ENCODE data around the gene TRAPPC10. TPM values are rescaled to one million over a fixed set of nuclear protein-coding genes. Genes with fewer than 3 reads are reported as not detected.

The TRAPPC10 gene, protein sequence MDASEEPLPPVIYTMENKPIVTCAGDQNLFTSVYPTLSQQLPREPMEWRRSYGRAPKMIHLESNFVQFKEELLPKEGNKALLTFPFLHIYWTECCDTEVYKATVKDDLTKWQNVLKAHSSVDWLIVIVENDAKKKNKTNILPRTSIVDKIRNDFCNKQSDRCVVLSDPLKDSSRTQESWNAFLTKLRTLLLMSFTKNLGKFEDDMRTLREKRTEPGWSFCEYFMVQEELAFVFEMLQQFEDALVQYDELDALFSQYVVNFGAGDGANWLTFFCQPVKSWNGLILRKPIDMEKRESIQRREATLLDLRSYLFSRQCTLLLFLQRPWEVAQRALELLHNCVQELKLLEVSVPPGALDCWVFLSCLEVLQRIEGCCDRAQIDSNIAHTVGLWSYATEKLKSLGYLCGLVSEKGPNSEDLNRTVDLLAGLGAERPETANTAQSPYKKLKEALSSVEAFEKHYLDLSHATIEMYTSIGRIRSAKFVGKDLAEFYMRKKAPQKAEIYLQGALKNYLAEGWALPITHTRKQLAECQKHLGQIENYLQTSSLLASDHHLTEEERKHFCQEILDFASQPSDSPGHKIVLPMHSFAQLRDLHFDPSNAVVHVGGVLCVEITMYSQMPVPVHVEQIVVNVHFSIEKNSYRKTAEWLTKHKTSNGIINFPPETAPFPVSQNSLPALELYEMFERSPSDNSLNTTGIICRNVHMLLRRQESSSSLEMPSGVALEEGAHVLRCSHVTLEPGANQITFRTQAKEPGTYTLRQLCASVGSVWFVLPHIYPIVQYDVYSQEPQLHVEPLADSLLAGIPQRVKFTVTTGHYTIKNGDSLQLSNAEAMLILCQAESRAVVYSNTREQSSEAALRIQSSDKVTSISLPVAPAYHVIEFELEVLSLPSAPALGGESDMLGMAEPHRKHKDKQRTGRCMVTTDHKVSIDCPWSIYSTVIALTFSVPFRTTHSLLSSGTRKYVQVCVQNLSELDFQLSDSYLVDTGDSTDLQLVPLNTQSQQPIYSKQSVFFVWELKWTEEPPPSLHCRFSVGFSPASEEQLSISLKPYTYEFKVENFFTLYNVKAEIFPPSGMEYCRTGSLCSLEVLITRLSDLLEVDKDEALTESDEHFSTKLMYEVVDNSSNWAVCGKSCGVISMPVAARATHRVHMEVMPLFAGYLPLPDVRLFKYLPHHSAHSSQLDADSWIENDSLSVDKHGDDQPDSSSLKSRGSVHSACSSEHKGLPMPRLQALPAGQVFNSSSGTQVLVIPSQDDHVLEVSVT
- 10 to 100 TPM; 77.9 to 82.7 TPM for total RNA-seq

DNA sequence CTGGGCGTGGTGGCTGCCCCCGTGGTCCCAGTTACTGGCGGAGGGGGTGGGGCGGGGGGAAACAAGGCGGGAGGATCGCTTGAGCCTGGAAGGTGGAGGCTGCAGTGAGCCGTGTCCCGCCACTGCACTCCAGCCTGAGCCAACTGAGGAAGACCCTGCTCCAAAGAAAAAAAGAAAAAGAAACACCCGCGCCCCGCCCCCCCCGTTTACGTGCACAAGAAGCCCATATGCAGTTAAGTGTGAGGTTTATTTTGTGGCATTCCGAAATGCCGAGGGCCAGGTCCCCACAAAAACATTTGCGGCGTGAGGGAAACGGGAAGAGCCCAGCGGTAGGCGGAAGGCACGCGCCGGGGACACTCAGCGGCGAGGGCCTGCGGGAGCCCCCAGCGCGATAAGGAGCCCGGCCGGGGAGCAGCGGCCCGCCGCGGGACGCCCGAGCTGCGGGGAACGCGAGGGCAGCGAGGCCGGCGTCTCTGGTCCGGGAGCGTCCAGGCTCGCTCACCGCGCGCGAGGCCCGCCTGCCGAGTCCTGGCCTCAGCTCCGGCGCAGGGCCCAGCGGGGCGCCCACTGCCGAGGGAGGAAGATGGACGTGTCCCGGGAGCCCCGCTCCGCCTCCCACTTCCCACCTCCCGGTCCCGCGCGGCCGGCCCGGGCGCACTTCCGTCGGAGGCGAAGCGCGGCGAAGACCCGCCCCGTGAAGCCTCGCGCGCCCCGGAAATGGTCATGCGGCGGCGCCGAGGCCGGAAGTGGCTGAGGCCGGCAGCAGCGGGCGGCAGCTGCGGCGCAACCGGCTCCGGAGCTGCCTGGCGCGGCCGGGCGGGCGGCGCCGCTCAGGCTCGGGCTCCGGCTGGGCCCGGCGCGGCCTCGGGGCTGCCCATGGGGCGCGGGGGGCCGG, at the start of gene TRAPPC10:
Gene TRAPPC10, plus strand, starts transcription at position 731 of the 895 bp plus-strand sequence. CDS start 185 bp downstream, outside the sequence.
- Mint-ChIP-seq H3K27me3 (no peaks in the 10 kb centered on the region), H3K4me3 (peak within 1 kb of the TSS; percentile 87), H3K36me3 (peaks cover 8% of the 10 kb centered on the region), H3K27ac (peak within 1 kb of the TSS; percentile 89), H3K9me3 (no peaks in the 10 kb centered on the region), H3K4me1 (peaks cover 43% of the 10 kb centered on the region)
- ATAC-seq (ENCODE audit: low read depth): peak; percentile 62
- peak; percentile 94 for DNase-seq
- POLR2A ChIA-PET: interaction anchor here (0.8 to 6.5 kb wide), 4 partner anchors 11 to 78 kb away, joined by 3 to 51 read pairs (median 8); no protein-coding TSS in a partner anchor

DNA sequence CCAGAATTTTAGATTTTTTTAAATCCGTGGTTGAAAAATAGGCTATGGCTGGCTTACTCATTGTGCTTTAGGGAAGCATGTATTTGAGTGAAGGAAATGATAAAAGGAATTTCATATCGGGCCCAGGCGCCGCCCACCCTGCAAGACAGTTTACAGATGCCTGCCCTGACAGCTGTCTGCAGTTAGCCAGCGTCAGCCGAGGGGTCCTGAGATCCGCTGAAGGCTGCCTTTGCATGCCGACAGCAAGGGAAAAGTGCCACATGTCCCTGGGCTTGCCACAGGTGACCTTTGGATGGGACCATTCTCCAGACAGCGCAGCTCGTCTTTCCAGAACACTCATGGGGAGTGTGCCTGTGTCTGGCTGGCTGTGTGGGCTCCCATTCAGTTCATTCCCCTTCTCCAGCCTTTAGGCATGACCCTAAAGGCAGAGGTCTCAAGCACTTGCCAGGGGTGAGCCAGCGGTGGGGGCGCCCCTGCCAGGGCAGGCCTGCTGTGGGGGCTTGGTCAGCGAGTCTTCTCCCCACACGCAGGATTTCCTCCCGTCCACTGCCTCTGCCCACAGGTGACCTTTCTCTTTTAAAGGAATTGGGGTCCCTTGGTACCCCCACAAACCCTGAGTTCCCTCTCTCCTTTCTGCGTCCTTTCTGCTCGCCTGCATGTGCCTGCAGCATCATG, 46.1 kb upstream of the TRAPPC10 start:
- POLR2A ChIA-PET: no interaction called here
- Mint-ChIP-seq H3K36me3 (peaks cover 16% of the 10 kb centered on the region), H3K27ac (no peak overlapping the region)

DNA sequence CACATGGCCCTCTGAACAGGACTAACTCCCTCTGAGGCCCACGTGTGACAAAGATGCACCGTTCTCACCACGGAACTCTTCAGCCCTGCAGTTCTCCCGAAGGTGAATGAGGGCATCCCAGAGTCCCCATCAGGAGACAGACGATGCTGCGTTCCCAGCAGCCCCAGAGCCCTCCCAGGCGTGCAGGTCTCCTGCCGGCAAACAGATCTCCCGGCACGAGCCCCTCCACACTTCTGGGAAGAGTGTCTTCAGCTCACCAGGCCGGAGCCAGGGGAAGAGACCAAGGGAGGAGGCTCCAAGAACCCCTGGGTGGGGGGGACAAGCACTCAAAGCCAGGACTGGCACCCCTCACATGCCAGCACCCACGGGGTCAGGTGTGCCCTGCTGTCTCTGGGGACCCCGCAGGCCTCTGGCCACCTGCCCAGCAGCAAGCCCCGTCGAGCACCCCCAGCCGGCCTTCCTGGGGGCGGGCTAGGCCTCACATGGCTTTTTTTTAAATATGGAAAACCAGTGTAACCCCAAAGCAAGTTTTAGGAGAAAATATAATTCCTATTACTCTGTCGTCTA, 45.1 kb upstream of the TRAPPC10 start:
- Mint-ChIP-seq H3K9me3 (no peaks in the 10 kb centered on the region), H3K4me1 (peaks cover 3% of the 10 kb centered on the region), H3K4me3 (no peak overlapping the region), H3K36me3 (peaks cover 9% of the 10 kb centered on the region), H3K27ac (no peak overlapping the region), H3K27me3 (no peaks in the 10 kb centered on the region)
- POLR2A ChIA-PET: no interaction called here
- DNase-seq: no peak
- ATAC-seq (ENCODE audit: low read depth): no peak

More for the DNA sequence above, 46.1 kb upstream of the TRAPPC10 start:
- Mint-ChIP-seq H3K4me1 (peaks cover 6% of the 10 kb centered on the region), H3K4me3 (no peak overlapping the region), H3K9me3 (no peaks in the 10 kb centered on the region), H3K27me3 (no peaks in the 10 kb centered on the region)
- ATAC-seq (ENCODE audit: low read depth): no peak
- DNase-seq: no peak

DNA sequence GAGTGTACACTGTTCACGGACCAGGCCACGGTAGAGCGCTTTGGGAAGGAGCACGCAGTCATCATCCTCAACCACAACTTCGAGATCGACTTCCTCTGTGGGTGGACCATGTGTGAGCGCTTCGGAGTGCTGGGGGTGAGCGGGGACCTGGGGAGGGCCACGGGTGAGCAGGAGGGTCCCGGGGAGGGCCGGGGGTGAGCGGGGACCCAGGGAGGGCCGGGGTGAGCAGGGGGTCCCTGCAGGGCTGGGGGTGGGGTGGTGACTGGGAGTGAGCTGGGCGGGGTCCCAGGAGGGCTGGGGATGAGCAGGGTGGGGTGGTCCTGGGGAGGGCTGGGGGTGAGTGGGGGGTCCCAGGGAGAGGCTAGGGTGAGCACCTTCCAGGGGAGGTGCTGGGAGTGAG, 44.1 kb upstream of the TRAPPC10 start:
- Mint-ChIP-seq H3K27ac (no peak overlapping the region), H3K27me3 (no peaks in the 10 kb centered on the region), H3K4me1 (peaks cover 2% of the 10 kb centered on the region), H3K9me3 (no peaks in the 10 kb centered on the region), H3K4me3 (no peak overlapping the region), H3K36me3 (peaks cover 6% of the 10 kb centered on the region)
- ATAC-seq (ENCODE audit: low read depth) (no peak), DNase-seq (no peak)
- POLR2A ChIA-PET: no interaction called here

DNA sequence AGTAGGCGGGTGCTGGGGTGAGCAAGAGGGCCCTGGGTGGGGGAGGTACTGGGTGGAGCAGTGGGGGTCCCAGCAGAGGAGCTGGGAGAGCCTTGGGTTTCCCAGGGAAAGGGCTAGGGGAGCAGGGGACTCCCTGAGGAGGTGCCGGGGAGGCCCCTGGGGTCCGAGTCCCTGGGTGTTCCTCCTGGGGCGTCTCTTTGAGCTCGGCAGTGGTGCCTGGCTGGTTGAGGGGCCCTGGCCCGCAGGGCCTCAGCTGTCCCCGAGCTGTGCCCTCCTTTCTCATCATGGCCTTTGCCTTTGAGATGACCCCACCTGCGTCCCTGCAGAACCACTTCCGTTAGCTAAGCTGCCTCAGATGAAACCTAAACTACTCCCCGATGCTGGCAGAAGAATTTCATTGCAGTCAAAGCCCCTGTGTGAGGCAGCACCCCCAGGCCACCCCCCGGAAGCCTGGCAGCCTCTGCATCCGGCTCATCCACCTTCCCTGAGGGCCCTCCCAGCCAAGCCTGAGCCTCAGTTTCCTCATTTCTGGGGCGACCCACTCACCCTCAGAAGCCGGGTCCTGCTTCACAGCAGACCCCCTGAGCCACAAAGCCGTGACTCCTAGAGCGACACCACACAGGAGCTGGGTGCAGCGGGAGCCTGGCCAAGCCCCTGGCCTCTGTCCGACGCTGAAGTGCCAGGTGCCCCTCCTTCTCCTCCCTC, 43.5 kb upstream of the TRAPPC10 start:
- no peaks in the 10 kb centered on the region for H3K4me1 Mint-ChIP-seq

DNA sequence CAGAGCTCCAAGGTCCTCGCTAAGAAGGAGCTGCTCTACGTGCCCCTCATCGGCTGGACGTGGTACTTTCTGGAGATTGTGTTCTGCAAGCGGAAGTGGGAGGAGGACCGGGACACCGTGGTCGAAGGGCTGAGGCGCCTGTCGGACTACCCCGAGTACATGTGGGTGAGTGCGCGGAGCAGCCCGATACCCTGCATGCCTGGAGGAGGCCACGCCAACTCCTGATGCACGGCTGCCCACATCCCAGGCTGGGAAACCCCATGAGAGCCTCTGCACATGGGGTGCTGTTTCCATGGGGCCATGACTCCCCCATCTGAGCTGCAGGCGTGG, 43.0 kb upstream of the TRAPPC10 start:
- Mint-ChIP-seq H3K27ac (no peak overlapping the region), H3K36me3 (peaks cover 1% of the 10 kb centered on the region), H3K27me3 (no peaks in the 10 kb centered on the region), H3K4me1 (peaks cover 1% of the 10 kb centered on the region), H3K9me3 (no peaks in the 10 kb centered on the region), H3K4me3 (no peak overlapping the region)
- ATAC-seq (ENCODE audit: low read depth) (no peak), DNase-seq (no peak)
- POLR2A ChIA-PET: no interaction called here

More for the DNA sequence above, 43.5 kb upstream of the TRAPPC10 start:
- Mint-ChIP-seq H3K36me3 (peaks cover 4% of the 10 kb centered on the region), H3K9me3 (no peaks in the 10 kb centered on the region), H3K27me3 (no peaks in the 10 kb centered on the region), H3K27ac (no peak overlapping the region), H3K4me3 (no peak overlapping the region)
- DNase-seq (no peak), ATAC-seq (ENCODE audit: low read depth) (no peak)
- POLR2A ChIA-PET: no interaction called here

DNA sequence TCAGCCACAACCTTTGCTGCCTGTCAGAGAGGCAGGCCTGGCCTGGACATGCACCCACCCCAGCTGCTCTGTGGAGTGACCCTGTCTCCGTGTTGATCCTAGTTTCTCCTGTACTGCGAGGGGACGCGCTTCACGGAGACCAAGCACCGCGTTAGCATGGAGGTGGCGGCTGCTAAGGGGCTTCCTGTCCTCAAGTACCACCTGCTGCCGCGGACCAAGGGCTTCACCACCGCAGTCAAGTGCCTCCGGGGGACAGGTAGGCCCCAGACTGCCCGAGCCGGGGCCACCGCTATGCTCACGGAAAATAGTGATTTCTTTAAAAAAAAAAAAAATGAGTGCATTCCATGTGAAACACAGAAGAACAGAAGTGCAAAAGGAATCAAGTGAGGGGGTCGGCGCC, 41.6 kb upstream of the TRAPPC10 start:
- Mint-ChIP-seq H3K4me1 (peaks cover 10% of the 10 kb centered on the region), H3K9me3 (no peaks in the 10 kb centered on the region), H3K36me3 (peaks cover 1% of the 10 kb centered on the region), H3K27me3 (no peaks in the 10 kb centered on the region), H3K4me3 (no peak overlapping the region), H3K27ac (no peak overlapping the region)
- DNase-seq (no peak), ATAC-seq (ENCODE audit: low read depth) (no peak)
- POLR2A ChIA-PET: no interaction called here

DNA sequence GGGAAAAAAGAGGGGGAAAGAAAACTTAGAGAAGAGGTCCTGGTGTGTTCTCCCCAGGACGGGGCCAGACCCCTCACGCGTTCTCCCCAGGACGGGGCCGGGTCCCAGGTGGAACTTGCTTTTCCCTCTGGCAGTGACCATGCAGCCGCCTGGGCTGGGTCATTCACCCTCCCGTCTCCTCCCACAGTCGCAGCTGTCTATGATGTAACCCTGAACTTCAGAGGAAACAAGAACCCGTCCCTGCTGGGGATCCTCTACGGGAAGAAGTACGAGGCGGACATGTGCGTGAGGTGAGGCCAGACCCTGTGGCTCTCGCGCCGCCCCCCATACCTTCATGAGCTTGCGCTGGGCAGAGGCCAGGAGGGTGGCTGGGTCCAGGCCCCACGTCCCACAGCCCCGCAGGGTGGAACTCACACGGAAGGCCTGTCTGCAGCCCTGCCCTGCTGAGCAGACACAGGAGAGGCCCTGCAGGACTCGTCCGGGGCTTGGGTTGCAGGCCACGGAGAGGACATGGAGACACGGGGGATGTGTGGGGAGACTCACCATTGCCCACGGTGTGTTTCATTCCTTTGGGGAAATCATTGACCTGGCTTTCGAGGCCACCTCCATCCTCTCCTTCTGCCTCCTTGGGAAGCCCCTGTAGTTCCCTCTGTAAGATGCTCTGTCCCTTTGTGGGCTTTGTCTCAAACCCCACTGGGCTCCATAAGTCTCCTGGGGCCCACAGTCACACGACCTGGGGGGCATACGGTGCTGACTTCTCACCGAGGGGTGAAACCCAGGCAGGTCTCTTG, 40.7 kb upstream of the TRAPPC10 start:
- peaks cover 1% of the 10 kb centered on the region for H3K36me3 Mint-ChIP-seq
- no peak overlapping the region for H3K27ac Mint-ChIP-seq
- no peaks in the 10 kb centered on the region for H3K9me3 Mint-ChIP-seq

DNA sequence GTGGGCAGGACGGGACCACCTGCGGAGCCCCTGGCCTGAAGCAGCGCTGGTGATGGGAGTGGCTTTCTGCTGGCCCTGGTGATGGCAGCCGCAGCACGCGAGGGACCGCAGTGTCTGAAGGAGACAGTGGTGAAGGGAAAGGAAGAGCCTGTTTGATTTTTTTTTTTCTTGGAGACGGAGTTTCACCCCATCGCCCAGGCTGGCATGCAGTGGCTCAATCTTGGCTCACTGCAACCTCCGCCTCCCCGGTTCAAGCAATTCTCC, 40.2 kb upstream of the TRAPPC10 start:
- DNase-seq (no peak), ATAC-seq (ENCODE audit: low read depth) (no peak)
- peaks cover 11% of the 10 kb centered on the region for H3K4me1 Mint-ChIP-seq
- POLR2A ChIA-PET: no interaction called here
- H3K27ac Mint-ChIP-seq: no peak overlapping the region
- H3K27me3 Mint-ChIP-seq: no peaks in the 10 kb centered on the region
- H3K9me3 Mint-ChIP-seq: no peaks in the 10 kb centered on the region
- H3K4me3 Mint-ChIP-seq: no peak overlapping the region
- peaks cover 1% of the 10 kb centered on the region for H3K36me3 Mint-ChIP-seq

More for the DNA sequence above, 40.7 kb upstream of the TRAPPC10 start:
- DNase-seq: no peak
- Mint-ChIP-seq H3K27me3 (no peaks in the 10 kb centered on the region), H3K4me1 (peaks cover 11% of the 10 kb centered on the region), H3K4me3 (no peak overlapping the region)
- POLR2A ChIA-PET: no interaction called here
- ATAC-seq (ENCODE audit: low read depth): no peak

DNA sequence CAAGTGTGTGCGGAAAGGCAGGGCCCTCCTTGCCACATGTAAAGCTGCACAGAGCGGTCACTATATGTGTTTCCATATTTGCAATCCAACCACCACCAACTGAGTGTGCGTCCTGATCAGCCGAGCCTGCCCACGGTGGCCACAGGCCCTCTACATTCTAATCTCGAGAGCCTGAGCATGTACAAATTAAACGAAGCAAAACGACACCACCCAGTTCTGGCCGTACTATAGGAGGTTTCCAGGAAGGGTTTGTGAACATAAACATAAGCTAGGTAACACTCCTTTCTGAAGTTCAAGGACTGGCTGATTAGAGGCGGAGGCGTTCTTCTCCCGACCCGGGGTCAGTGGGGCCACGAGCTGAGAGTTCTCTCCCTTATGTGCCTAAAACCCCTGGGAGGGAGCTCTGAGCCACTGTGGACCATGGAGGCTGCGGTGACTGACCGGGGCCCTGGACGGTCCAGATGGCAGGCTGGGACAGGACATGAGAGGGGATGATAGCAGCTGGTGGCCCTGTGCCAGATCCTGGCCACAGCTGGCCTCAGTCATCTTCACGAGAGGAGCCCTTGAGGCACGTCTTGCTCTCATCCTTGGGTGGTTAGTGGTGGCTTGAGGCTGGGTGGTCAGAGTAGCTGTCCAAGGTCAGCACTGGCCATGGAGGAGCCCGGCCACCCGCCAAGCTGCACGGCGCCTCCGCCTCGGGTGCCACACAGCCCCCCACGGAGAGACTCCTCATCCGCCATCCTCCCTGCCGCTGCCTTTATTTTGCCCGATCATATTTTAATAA, 39.1 kb upstream of the TRAPPC10 start:
- Mint-ChIP-seq H3K9me3 (no peaks in the 10 kb centered on the region), H3K27me3 (no peaks in the 10 kb centered on the region), H3K36me3 (no peaks in the 10 kb centered on the region), H3K4me3 (no peak overlapping the region), H3K27ac (no peak overlapping the region), H3K4me1 (peaks cover 11% of the 10 kb centered on the region)
- no peak for DNase-seq
- POLR2A ChIA-PET: interaction anchor here (1.0 kb wide), 1 partner anchor 34 kb away, joined by 3 read pairs; no protein-coding TSS in a partner anchor
- ATAC-seq (ENCODE audit: low read depth): no peak
